ENCODE measurements around the gene STK33. TPM values are rescaled to one million over a fixed set of nuclear protein-coding genes. Genes with fewer than 3 reads are reported as not detected.

The STK33 gene
- polyA plus RNA-seq, 6 donors from 2014 or later, result 2.5 to 11.0 (median 4.9) TPM

- ATAC-seq (ENCODE audit: low read depth in 2 of 2) (no peak), DNase-seq (no peak)
- no peak overlapping the region for H3K27ac Mint-ChIP-seq
- peaks cover 0 to 2% (median 0%) of the 10 kb centered on the region in 7 donors for H3K9me3 Mint-ChIP-seq
- H3K27me3 Mint-ChIP-seq, result peaks cover 0 to 35% (median 12%) of the 10 kb centered on the region in 3 donors
- H3K4me3 Mint-ChIP-seq, result no peak overlapping the region
- H3K36me3 Mint-ChIP-seq, result no peaks in the 10 kb centered on the region
- H3K4me1 Mint-ChIP-seq, result peaks cover 3 to 7% (median 7%) of the 10 kb centered on the region in 3 donors
These were observed 234.5 kb downstream of the STK33 start for GRCh38 chr11:8359521-8359920.

- DNase-seq (no peak), ATAC-seq (ENCODE audit: low read depth in 2 of 2) (no peak)
- no peaks in the 10 kb centered on the region for H3K36me3 Mint-ChIP-seq
- H3K4me3 Mint-ChIP-seq, result no peak overlapping the region
- peak overlapping the region in 2 of 6 donors; percentile 7 to 38 for H3K27ac Mint-ChIP-seq
- peaks cover 8 to 13% (median 12%) of the 10 kb centered on the region in 3 donors for H3K4me1 Mint-ChIP-seq
- peaks cover 0 to 48% (median 27%) of the 10 kb centered on the region in 3 donors for H3K27me3 Mint-ChIP-seq
- peaks cover 0 to 2% (median 0%) of the 10 kb centered on the region in 7 donors for H3K9me3 Mint-ChIP-seq
These were observed 236.0 kb downstream of the STK33 start for GRCh38 chr11:8357891-8358566.

GRCh38 chr11:8357505-8357888 lies 236.5 kb downstream of the STK33 start:
- DNase-seq (no peak), ATAC-seq (ENCODE audit: low read depth in 2 of 2) (no peak)
- no peaks in the 10 kb centered on the region for H3K36me3 Mint-ChIP-seq
- no peak overlapping the region for H3K27ac Mint-ChIP-seq
- H3K27me3 Mint-ChIP-seq, result peaks cover 0 to 44% (median 30%) of the 10 kb centered on the region in 3 donors
- peaks cover 8 to 13% (median 12%) of the 10 kb centered on the region in 3 donors for H3K4me1 Mint-ChIP-seq
- H3K4me3 Mint-ChIP-seq, result no peak overlapping the region
- H3K9me3 Mint-ChIP-seq, result peaks cover 0 to 2% (median 0%) of the 10 kb centered on the region in 7 donors

GRCh38 chr11:8356721-8357504 lies 237.1 kb downstream of the STK33 start:
- H3K27me3 Mint-ChIP-seq, result peaks cover 0 to 44% (median 30%) of the 10 kb centered on the region in 3 donors
- DNase-seq (no peak), ATAC-seq (ENCODE audit: low read depth in 2 of 2) (no peak)
- H3K4me3 Mint-ChIP-seq, result peak overlapping the region in 1 of 8 donors; percentile 25
- H3K9me3 Mint-ChIP-seq, result peaks cover 0 to 2% (median 0%) of the 10 kb centered on the region in 7 donors
- peaks cover 8 to 13% (median 12%) of the 10 kb centered on the region in 3 donors for H3K4me1 Mint-ChIP-seq
- H3K27ac Mint-ChIP-seq, result no peak overlapping the region
- H3K36me3 Mint-ChIP-seq, result no peaks in the 10 kb centered on the region

- no peaks in the 10 kb centered on the region for H3K36me3 Mint-ChIP-seq
- H3K27me3 Mint-ChIP-seq, result peaks cover 0 to 37% (median 30%) of the 10 kb centered on the region in 3 donors
- no peak overlapping the region for H3K4me3 Mint-ChIP-seq
- ATAC-seq (ENCODE audit: low read depth in 2 of 2), result no peak
- peaks cover 8 to 13% (median 12%) of the 10 kb centered on the region in 3 donors for H3K4me1 Mint-ChIP-seq
- H3K27ac Mint-ChIP-seq, result no peak overlapping the region
- no peak for DNase-seq
- no peaks in the 10 kb centered on the region for H3K9me3 Mint-ChIP-seq
These were observed 237.8 kb downstream of the STK33 start for GRCh38 chr11:8356216-8356615.

GRCh38 chr11:8355416-8355742 lies 238.6 kb downstream of the STK33 start:
- no peaks in the 10 kb centered on the region for H3K9me3 Mint-ChIP-seq
- peaks cover 8 to 13% (median 12%) of the 10 kb centered on the region in 3 donors for H3K4me1 Mint-ChIP-seq
- DNase-seq, result no peak
- no peaks in the 10 kb centered on the region for H3K36me3 Mint-ChIP-seq
- no peak for ATAC-seq (ENCODE audit: low read depth in 2 of 2)
- peaks cover 0 to 42% (median 30%) of the 10 kb centered on the region in 3 donors for H3K27me3 Mint-ChIP-seq
- H3K4me3 Mint-ChIP-seq, result peak overlapping the region in 3 of 8 donors; percentile 38 to 63 (median 55)
- peak overlapping the region in 1 of 6 donors; percentile 28 for H3K27ac Mint-ChIP-seq

GRCh38 chr11:8354622-8355415 lies 239.2 kb downstream of the STK33 start:
- Mint-ChIP-seq H3K27me3 (peaks cover 0 to 47% (median 30%) of the 10 kb centered on the region in 3 donors), H3K9me3 (no peaks in the 10 kb centered on the region), H3K27ac (peak overlapping the region in 1 of 6 donors; percentile 12), H3K4me3 (peak overlapping the region in 5 of 8 donors; percentile 18 to 64 (median 59)), H3K36me3 (no peaks in the 10 kb centered on the region), H3K4me1 (peaks cover 8 to 13% (median 12%) of the 10 kb centered on the region in 3 donors)
- ATAC-seq (ENCODE audit: low read depth in 2 of 2), result peak; percentile 34 to 49
- DNase-seq, result no peak

- DNase-seq (no peak), ATAC-seq (ENCODE audit: low read depth in 2 of 2) (no peak)
- Mint-ChIP-seq H3K27me3 (peaks cover 3 to 47% (median 30%) of the 10 kb centered on the region in 3 donors), H3K36me3 (no peaks in the 10 kb centered on the region), H3K4me3 (no peak overlapping the region), H3K4me1 (peaks cover 8 to 15% (median 14%) of the 10 kb centered on the region in 3 donors), H3K9me3 (peaks cover 0 to 12% (median 3%) of the 10 kb centered on the region in 7 donors), H3K27ac (no peak overlapping the region)
These were observed 241.0 kb downstream of the STK33 start for GRCh38 chr11:8352876-8353505.

GRCh38 chr11:8352103-8352875 lies 241.7 kb downstream of the STK33 start:
- peak overlapping the region in 1 of 6 donors; percentile 18 for H3K27ac Mint-ChIP-seq
- peaks cover 0 to 15% (median 3%) of the 10 kb centered on the region in 7 donors for H3K9me3 Mint-ChIP-seq
- H3K27me3 Mint-ChIP-seq, result peaks cover 3 to 47% (median 30%) of the 10 kb centered on the region in 3 donors
- H3K4me3 Mint-ChIP-seq, result no peak overlapping the region
- DNase-seq (no peak), ATAC-seq (ENCODE audit: low read depth in 2 of 2) (no peak)
- no peaks in the 10 kb centered on the region for H3K36me3 Mint-ChIP-seq
- H3K4me1 Mint-ChIP-seq, result peaks cover 8 to 17% (median 17%) of the 10 kb centered on the region in 3 donors

- Mint-ChIP-seq H3K4me3 (no peak overlapping the region), H3K27me3 (peaks cover 3 to 42% (median 30%) of the 10 kb centered on the region in 3 donors), H3K4me1 (peaks cover 8 to 17% (median 17%) of the 10 kb centered on the region in 3 donors), H3K27ac (peak overlapping the region in 1 of 6 donors; percentile 52), H3K36me3 (no peaks in the 10 kb centered on the region), H3K9me3 (peaks cover 0 to 15% (median 3%) of the 10 kb centered on the region in 7 donors)
- ATAC-seq (ENCODE audit: low read depth in 2 of 2) (no peak), DNase-seq (no peak)
These were observed 242.8 kb downstream of the STK33 start for GRCh38 chr11:8351223-8351622.

- Mint-ChIP-seq H3K27ac (peak overlapping the region in 1 of 6 donors; percentile 13), H3K4me1 (peaks cover 10 to 17% (median 16%) of the 10 kb centered on the region in 3 donors), H3K4me3 (peak overlapping the region in 1 of 8 donors; percentile 48), H3K27me3 (peaks cover 3 to 17% (median 10%) of the 10 kb centered on the region in 3 donors), H3K36me3 (no peaks in the 10 kb centered on the region), H3K9me3 (peaks cover 0 to 15% (median 3%) of the 10 kb centered on the region in 7 donors)
- DNase-seq (no peak), ATAC-seq (ENCODE audit: low read depth in 2 of 2) (no peak)
These were observed 246.1 kb downstream of the STK33 start for GRCh38 chr11:8347978-8348377.

GRCh38 chr11:8346157-8346755 lies 247.8 kb downstream of the STK33 start:
- ATAC-seq (ENCODE audit: low read depth in 2 of 2), result no peak
- H3K36me3 Mint-ChIP-seq, result no peaks in the 10 kb centered on the region
- no peak for DNase-seq
- no peak overlapping the region for H3K4me3 Mint-ChIP-seq
- H3K4me1 Mint-ChIP-seq, result peaks cover 21 to 29% (median 23%) of the 10 kb centered on the region in 3 donors
- H3K27ac Mint-ChIP-seq, result no peak overlapping the region
- peaks cover 0 to 15% (median 3%) of the 10 kb centered on the region in 7 donors for H3K9me3 Mint-ChIP-seq
- peaks cover 3 to 16% (median 7%) of the 10 kb centered on the region in 3 donors for H3K27me3 Mint-ChIP-seq
